ENCODE data around the gene PILRA.
A peak's percentile ranks its signal among the peaks of the same experiment; 100 is the strongest.
"Not testable (repeated sequence)": the region's sequence is repeated elsewhere in the genome, so short reads cannot be mapped to it uniquely, and the experiment has no call there.

Gene PILRA

DNA sequence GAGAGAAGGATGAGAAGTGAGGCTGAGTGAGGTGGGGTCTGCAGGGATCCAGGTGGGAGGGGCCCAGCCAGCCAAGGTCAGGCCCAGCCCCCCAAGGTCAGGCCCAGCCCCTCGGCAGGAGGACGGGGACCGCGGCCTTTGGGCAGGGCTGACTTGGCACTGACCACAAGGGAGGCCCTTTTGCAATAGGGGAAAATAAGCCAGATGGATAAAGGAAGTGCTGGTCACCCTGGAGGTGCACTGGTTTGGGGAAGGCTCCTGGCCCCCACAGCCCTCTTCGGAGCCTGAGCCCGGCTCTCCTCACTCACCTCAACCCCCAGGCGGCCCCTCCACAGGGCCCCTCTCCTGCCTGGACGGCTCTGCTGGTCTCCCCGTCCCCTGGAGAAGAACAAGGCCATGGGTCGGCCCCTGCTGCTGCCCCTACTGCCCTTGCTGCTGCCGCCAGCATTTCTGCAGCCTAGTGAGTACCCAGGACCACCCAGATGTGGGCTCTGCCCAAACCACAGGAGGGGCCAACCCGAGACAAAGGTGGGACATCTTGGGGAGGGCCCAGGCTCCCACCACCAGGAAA is at the start of gene PILRA:
TSS of gene PILRA (plus strand) at position 227 of the 571 bp plus-strand sequence. CDS start at position 397, 170 bp downstream.
- no peak for DNase-seq

DNA sequence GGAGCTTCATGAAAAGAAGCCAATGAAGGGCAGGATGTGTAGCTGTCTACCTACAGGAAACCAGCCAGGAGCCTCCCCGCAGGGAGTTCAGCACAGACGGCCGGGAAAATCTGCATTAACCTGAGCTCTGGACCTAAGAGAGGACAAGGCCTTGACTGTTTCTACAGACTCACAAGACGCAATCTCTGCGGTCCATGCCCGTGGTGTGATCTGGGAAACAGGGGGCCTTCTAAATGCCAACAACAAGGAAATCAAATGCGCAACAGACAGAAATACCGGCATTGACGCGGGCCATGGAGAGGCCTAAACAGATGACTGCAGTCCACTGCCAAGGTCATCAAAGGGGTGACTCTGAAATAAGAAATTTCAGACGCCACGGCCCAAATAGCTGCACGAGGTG is 49.1 kb upstream of the PILRA start:
- not testable (repeated sequence) for DNase-seq

DNA sequence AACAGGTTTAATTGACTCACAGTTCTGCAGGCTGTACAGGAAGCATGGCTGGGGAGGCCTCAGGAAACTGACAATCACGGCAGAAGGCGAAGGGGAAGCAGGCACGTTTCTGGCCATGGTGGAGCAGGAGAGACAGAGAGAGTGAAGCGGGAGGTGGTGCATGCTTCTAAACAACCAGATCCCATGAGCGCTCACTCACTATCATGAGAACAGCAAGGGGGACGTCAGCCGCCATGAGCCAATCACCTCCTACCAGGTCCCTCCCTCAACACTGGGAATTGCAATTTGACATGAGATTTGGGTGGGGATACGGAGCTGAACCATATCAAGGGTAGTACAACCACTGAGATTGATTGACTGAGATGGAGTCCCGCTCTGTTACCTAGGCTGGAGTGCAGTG is 47.6 kb upstream of the PILRA start:
- not testable (repeated sequence) for DNase-seq

DNA sequence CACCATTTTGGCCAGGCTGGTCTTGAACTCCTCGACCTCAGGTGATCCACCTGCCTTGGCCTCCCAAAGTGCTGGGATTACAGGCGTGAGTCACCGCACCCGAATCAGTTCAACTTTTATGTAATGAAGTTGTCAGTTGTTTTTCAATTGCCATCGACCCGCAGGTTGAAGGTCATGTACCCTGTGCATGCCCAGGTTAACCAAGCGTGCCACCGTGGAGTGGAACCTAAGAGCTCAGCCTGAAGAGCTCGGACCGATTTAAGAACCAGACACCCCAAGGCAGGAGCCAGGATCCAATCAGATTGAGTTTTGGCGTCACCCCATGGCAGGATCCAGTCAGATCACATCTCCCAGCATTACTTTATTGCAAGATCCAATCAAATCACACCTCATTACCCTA is 46.4 kb upstream of the PILRA start:
- DNase-seq, result not testable (repeated sequence)

DNA sequence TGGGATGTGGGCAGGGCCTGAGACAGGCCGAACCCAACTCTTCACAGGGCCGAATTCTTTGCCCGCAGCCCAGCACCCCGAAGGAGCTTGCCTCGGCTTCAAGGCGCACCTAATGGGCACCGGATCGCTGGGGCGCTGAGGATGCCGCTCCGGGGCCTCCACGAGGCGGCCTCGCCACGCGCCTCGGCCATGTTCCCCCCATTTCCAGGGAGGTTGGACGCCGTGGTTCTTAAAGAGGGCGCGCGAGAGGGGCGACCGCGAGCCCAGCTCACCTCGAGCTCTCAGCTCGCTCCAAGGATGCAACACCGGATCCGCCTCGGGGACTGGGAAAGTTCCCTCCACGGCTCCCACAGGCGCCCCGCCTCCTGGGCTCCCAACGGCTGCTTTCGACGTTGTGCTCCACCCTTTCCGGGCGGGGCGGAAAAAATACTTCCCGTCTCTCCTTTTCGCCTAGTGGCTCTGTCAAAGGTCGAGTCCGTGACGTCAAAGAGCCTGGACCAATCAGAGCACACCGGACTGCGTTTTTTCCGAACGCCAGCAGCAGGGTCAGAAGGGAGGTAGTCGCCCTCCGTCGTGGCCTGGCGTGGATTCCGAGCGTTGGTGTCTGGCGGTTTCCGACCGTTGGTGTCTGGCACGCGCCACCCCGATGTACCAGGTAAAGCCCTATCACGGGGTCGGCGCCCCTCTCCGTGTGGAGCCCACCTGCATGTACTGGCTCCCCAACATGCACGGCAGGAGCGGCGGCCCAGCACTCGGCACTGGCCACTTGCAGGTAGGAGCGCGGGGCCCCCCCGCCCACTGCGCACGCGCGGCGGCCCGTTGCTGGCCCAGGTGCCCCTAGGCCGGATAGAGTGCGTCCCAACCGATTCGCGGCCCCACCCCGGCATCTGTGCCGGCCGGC is 37.5 kb upstream of the PILRA start:
- DNase-seq, result peak; percentile 71 to 90

DNA sequence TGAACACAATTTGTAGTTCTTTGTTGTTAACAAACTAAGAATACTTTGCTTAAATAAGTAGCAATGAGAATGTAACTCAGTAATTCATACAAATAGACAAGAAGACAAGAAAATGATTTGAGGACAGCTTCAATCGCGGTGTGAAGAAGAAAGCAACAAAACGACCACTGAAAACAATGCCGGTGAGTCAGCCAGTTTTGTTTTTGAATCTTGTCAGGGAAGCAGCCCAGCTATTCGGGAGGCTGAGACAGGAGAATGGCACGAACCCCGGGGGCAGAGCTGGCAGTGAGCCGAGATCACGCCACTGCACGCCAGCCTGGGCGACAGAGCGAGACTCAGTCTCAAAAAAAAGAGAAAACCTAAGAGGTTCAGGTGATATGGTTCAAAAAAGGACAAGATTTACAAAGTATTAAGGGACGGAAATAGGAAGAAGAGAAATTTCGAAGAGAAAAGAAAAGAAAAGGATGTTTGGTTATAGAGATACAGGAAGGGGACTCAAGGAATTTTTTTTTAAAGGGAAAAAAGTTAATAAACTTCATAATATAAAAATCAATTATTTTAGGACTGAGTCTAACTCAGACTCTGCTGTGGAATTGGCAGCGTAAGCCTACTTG is 35.1 kb upstream of the PILRA start:
- DNase-seq, result not testable (repeated sequence)

DNA sequence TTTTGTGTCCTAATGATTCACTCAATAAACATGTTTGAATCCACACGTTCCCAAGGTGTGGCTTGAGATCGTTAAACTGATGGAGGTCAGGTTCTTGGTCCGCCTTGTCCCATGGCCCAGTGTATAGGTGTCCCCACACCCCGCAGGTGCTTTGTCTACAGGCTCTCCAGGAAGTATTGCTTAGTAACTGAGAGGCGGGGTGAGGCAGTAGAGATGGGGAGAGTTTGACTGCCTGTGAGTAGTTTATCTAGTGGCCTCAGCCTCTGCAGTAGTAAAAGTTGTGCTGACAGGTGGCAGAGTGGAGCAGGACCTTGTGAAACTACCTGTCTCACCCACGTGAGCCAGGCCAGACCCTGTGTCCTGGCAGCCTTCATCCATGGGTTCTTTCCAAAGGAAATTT is 32.0 kb upstream of the PILRA start:
- not testable (repeated sequence) for DNase-seq

DNA sequence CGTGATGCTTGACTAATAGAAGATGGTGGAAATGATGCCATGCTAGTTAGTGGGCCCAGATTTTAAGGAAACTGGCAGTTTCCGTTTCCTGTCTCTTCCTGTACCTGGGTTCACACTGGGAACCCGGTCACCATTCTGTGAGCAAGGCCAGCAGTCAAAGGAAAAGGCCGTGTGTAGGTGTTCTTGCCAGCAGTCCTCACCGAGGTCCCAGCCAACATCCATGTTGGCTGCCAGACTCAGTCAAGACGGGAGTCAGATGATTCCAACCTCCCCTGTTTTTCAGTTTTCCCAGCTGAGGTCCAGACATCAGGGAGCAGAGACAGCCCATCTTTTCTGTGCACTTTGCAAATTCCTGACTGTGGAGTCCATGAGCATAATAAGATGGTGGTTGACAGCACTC is 30.5 kb upstream of the PILRA start:
- DNase-seq, result no peak

DNA sequence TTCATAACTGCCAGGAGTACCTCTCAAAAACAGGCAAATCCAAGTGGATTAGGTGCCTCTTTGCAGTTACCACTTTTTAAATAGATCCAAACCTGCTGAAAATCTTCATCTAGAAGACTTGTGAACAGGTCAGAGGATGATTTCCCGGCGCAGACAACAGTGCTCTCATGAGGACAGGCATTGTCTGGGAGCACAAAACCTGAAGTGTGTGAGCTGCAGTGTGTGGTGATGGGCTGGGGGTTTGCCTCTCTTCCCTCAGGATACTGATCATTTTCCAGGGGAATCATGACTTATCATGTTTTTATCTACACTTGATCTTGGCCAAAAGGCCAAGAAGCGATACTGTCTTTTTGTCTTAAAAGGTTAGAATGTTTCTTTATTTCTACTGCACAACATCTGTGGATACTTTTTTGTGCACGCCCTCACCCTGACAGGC is 29.1 kb upstream of the PILRA start:
- not testable (repeated sequence) for DNase-seq

DNA sequence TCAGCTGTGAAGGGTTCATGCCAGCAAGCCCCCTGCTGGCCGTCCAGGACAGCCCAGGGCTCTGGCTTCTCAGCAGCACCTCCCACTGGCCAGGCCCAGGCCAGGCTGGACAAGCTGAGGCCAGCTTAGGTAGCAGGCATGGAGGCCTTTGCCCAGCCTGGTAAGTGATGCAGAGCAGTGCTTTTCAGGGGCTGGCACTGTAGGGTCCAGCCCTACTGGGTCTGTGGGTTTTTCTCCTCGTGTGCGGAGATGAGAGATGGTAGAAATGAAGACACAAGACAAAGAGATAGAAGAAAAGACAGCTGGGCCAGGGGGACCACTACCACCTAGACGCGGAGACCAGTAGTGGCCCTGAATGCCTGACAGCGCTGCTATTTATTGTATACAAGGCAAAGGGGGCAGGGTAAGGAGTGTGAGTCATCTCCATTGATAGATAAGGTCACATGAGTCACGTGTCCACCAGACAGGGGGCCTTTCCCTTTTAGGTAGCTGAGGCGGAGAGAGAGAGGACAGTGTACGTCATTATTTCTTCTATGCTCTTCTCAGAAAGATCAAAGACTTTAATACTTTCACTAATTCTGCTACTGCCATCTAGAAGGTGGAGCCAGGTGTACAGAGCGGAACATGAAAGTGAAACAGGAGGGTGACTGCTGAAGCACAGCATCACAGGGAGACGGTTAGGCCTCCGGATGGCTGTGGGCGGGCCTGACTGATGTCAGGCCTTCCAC is 28.6 kb upstream of the PILRA start:
- DNase-seq, result not testable (repeated sequence)

DNA sequence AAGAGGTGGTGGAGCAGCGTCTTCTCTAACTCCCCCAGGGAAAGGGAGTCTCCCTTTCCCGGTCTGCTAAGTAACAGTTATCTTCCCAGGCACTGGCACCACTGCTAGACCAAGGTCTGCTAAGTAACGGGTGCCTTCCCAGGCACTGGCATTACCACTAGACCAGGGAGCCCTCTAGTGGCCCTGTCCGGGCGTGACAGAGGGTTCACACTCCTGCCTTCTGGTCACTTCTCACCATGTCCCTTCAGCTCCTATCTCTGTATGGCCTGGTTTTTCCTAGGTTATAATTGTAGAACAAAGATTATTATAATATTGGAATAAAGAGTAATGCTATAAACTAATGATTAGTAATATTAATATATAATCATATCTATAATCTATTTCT is 28.0 kb upstream of the PILRA start:
- peak; percentile 50 to 77 for DNase-seq

DNA sequence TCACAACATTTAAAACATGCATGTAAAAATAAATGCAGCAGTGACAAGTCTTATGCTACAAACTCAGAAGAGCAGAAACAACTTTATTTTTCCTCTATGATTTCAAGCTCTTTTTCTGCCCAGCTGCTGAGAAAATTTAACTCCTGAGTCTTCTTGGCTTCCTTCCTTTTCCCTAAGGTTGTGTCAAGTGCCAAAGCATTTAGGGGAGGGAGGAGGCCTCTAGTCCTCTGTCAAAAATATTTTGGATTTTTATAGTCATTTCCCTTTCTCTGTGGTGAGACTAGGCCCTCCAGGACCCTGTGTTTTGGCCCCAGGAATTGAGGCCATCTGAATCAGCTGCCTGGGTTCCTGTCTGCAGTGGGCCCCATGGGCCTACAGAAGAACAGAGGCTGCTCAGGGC is 26.4 kb upstream of the PILRA start:
- DNase-seq, result no peak

DNA sequence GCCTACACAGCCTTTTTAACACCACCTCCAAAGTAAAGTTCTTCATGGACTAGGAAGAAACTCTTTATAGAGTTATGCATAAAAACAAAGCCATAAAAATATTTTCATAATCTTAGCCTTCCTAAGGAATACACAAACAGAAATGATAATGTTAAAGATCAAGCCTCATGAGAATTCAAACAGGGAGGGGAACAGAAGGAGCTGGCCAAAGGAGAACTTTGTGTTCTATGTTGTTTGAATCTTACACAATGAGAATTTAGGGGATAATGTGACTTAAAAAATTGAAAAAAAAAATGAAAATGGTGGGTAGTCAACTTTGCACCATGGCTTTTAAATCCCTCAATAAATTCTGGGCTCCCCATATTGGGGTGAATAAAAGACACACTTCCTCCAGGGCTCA is 24.5 kb upstream of the PILRA start:
- no peak for DNase-seq

DNA sequence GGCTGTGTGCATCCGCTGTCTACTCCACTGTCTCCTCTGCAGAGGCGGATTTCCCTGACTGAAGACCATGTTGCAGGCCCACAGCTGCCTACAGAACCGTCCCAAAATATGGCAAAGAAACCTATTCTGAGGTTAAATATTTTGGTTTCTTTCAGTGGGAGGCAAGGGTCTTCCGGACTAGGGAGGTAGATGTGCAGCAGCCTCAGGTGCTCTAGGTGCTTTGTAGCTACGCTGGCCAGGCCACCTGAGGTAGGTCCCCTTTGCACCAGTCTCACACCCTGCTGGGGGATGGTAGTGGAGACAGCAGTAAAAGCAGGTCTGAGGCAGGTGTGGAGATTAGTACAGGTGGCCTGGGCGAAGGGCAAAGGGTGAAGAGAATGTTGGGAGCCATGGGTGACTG is 23.5 kb upstream of the PILRA start:
- DNase-seq, result no peak

DNA sequence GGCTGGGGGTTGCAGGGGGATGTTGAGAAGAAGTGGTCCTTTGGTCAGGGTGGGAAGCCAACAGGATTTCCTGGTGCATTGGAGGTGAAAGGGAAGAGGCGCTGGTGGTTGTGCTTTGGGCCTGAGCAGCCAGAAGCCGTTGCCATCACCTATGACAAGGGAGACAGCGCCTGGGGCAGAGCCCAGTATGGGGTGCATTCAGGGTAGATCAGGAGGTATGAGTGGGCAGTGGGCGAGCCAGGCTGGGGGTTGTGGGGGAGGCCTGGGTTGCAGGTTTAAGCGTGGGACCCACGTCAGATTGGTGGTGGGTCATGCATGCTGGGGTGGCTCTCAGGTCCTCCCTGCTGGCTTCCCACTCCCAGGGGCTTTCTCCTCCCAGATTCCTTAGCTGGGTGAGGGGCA is 21.6 kb upstream of the PILRA start:
- no peak for DNase-seq

DNA sequence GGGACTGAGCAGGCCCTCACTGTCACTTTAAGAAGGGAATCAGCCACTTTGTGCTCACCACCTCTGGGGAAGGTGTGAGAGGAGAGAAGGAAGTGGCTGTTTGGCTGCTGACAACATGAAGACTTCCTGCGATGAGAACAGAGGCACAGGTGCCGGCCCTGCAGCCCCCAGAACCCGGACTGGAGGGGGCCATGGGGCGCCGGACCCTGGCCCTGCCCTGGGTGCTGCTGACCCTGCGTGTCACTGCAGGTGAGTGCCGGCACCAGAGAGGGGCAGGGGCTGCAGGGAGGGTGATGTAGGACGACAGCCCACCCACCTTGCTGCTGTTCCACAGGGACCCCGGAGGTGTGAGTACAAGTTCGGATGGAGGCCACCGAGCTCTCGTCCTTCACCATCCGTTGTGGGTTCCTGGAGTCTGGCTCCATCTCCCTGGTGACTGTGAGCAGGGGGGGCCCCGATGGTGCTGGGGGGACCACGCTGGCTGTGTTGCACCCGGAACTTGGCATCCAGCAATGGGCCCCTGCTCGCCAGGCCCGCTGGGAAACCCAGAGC is 21.0 kb upstream of the PILRA start:
- not testable (repeated sequence) for DNase-seq

DNA sequence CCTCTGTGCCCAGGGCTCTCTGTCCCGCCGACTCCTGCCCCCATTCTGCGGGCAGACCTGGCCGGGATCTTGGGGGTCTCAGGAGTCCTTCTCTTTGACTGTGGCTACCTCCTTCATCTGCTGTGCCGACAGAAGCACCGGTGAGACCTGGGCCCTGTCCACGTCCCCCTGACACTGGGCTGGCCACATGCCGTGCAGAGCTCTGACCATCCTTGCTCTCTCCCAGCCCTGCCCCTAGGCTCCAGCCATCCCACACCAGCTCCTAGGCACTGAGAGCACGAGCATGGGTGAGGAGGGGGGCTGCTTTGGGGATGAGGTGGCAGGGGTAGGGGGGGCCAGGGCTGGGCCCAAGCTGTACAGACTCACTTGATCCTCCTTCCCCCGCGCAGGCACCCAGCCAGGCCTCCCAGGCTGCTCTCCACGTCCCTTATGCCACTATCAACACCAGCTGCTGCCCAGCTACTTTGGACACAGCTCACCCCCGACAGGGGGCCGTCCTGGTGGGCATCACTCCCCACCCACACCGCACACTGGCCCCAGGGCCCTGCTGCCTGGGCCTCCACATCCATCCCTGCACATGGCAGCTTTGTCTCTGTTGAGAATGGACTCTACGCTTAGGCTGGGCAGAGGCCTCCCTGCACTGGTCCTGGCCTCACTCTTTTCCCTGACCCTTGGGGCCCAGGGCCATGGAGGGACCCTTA is 20.2 kb upstream of the PILRA start:
- DNase-seq, result no peak

DNA sequence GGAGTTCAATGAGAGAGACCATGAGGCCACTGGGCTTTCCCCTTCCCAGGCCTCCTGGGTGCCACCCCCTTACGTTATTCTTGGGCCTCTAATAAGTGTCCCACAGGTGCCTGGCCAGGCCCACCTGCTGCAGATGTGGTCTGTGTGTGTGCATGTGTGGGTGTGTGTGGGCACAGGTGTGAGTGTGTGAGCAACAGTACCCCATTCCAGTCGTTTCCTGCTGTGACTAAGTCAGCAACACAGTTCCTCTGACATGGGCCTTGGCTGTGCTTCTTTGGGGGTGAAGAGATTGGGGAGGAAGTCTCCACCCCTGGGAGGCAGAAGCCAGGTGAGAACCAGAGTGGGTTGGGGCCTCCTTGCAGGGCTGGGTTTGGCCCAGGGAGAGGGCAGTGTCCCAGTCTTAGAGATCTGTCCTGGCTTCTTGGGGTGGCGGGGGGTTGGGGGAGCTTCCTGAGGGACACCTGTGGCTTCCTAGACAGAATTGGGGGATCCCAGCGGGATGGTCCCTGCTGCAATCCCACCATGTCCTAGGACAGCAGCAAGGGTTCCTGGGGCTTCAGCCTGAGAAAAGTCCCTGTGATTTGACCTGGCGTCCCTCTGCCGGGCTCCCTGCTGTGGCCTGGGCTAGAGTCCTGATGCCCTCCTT is 19.5 kb upstream of the PILRA start:
- DNase-seq, result no peak

DNA sequence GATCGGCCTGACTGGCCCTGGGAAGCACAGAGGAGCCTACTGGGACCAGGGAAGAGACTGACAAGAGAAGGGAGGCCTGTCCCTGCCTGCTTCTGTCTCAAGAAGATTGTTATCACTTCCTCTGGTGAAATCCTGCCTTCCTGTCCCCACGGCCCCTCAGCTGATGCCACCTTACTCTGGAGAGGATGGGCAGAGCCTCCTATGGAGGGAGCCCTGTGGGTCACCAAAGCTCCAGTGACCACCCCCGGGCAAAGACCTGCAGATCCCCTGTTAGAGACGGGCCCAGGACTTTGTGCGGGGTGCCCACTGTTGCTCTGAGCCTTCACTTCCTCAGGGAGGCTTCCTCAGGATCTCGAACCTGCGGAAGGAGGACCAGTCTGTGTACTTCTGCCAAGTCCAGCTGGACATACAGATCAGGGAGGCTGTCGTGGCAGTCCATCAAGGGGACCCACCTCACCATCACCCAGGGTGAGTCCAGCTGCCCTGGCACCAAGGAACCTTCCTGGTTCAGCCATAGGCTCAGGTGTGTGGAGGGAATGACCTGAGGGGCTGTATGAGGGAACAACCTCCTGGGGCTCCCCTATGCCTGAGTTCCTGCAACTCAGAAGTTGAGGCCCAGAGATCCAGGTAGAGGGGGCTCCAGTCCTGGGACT is 16.7 kb upstream of the PILRA start:
- DNase-seq, result no peak

DNA sequence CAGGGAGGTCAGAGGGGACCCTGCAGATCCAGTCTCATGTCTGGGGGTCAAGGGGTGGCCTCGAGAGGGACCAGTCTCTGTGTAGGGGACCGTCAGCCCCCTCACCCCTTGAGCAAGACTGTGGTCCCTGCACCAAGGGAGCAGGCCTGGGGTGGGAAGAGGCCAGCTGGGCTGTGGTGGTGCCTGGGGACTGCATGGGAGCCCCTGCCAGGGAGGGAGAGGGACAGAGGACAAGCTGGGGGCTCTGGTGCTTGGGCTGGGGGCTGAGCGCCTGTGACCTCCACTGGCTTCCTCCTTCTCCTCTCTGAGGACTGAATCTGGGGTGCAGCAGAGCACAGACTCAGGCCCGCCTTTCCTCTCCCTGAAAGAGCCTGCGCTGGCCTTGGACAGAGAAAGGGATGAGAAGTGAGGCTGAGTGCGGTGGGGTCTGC is 16.1 kb upstream of the PILRA start:
- no peak for DNase-seq
